ENCODE results near the gene SLC1A5. TPM values are rescaled to one million over a fixed set of nuclear protein-coding genes. Genes with fewer than 3 reads are reported as not detected.
A peak's percentile ranks its signal among the peaks of the same experiment; 100 is the strongest.

The SLC1A5 gene
- total RNA-seq: 1 to 10 TPM; 1.8 to 8.0 (median 4.4) TPM
- long read RNA-seq: 0 reads

DNA sequence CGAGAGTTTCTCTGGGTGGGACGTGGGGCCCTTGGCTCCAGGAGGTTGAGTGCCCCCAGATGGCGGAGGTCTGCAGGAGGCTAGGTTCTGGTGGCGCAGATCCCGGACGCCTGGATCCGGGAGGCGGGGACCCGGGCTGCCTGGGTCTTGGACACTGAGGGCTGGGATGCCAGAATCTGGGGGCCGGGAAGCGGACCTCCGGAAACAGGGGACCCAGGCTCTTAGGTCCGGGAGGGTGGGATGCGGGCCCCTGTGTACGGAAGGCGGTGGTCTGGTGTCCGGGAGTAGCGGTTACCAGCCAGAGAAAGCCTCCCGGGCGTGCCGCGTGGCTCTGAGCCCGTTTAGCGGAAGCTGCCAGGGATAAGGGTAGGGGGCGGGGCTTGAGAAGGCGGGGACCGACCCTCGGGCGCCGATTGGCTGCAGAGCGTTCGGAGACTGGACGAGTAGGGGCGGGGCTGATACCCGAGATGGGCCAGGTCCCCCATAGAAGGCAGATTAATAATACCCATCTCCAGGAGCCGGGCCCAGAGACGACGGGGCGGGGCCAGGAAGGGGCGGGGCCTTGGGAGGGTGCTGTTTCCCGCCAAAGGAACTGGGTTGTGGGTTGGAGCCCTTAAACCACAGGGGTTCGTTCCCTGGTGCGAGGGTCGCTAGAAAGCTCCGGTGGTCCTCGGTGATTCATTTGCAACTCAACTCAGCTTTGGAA, at the start of gene SLC1A5:
TSS of gene SLC1A5 (minus strand) at position 333 of the 706 bp plus-strand sequence. CDS start 629 bp downstream, outside the sequence.
- intact Hi-C loops (cut with DNase I): no loop called here
- DNase-seq (peak; percentile 90 to 95 (median 91)), ATAC-seq (peak; percentile 88 to 92 (median 90))
- Histone ChIP-seq H3K36me3 (no peaks in the 10 kb centered on the region), H3K27ac (peak within 1 kb of the TSS; percentile 62 to 83 (median 71)), H3K27me3 (no peaks in the 10 kb centered on the region), H3K9me3 (no peaks in the 10 kb centered on the region), H3K4me3 (peak within 1 kb of the TSS; percentile 53 to 54 (median 54)), H3K4me1 (peaks cover 0 to 14% (median 0%) of the 10 kb centered on the region in 4 donors)
- TF ChIP-seq POLR2A (IDR thresholded peaks at IDR 0.05): peak; percentile 97
- TF ChIP-seq, protein P1, sequence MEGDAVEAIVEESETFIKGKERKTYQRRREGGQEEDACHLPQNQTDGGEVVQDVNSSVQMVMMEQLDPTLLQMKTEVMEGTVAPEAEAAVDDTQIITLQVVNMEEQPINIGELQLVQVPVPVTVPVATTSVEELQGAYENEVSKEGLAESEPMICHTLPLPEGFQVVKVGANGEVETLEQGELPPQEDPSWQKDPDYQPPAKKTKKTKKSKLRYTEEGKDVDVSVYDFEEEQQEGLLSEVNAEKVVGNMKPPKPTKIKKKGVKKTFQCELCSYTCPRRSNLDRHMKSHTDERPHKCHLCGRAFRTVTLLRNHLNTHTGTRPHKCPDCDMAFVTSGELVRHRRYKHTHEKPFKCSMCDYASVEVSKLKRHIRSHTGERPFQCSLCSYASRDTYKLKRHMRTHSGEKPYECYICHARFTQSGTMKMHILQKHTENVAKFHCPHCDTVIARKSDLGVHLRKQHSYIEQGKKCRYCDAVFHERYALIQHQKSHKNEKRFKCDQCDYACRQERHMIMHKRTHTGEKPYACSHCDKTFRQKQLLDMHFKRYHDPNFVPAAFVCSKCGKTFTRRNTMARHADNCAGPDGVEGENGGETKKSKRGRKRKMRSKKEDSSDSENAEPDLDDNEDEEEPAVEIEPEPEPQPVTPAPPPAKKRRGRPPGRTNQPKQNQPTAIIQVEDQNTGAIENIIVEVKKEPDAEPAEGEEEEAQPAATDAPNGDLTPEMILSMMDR (IDR thresholded peaks at IDR 0.05): no peak
- 0% methylated on average over 18 of the region's 46 CpGs for WGBS (ENCODE audit: insufficient coverage, low coverage, low lambda C conversion rate, missing lambda C conversion rate)

DNA sequence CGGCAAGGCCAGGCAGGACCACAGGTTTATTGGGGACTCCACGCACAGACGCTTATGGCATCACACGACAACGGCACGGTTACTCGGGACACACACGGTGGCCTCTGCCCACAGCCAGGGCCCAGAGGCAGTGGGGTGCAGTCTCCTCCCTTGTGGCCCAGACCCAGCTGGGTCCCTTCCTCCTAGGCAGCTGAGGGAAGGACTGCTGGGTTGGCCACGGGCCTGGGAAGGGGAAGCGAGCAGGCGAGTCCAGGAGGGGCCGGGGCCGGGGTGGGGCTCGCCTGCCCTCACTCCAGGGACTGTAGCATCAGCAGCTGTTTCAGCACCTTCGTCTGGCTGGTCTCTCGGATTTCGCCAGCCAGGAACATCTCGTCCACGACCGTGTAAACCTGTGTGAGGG, 49.8 kb upstream of the SLC1A5 start:
- Histone ChIP-seq H3K36me3 (peaks cover 0 to 26% (median 5%) of the 10 kb centered on the region in 4 donors), H3K4me3 (no peak overlapping the region), H3K27ac (no peak overlapping the region), H3K4me1 (peaks cover 0 to 9% (median 2%) of the 10 kb centered on the region in 4 donors), H3K27me3 (no peaks in the 10 kb centered on the region), H3K9me3 (no peaks in the 10 kb centered on the region)
- no CpG with 5 or more reads among the region's 20 CpGs for WGBS (ENCODE audit: insufficient coverage, low coverage, low lambda C conversion rate, missing lambda C conversion rate)
- ATAC-seq: peak in 2 of 4 donors; percentile 27 to 28
- DNase-seq: no peak
- TF ChIP-seq, protein P1 (IDR thresholded peaks at IDR 0.05): no peak
- TF ChIP-seq POLR2A (IDR thresholded peaks at IDR 0.05): no peak
- intact Hi-C loops (cut with DNase I): no loop called here

DNA sequence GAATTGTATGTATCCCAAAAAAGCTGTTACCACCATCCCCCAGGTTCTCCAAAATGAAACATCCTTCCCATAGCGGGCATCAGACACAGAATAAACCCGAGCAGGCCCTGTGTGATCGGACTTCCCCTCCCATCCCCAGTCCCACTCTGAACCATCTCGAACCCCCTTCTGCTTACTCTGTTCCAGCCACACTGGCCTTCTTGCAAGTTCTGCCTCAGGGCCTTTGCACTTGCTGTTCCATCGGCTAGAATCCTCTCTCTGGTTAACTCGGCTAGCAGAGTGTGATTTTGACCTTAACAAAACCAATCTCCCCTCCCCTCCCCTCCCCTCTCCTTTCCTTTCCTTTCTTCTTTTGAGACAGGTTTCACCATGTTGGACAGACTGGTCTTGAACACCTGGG, 46.6 kb upstream of the SLC1A5 start:
- Histone ChIP-seq H3K36me3 (peaks cover 0 to 18% (median 3%) of the 10 kb centered on the region in 4 donors), H3K27ac (no peak overlapping the region), H3K4me1 (peaks cover 0 to 6% (median 0%) of the 10 kb centered on the region in 4 donors), H3K9me3 (no peaks in the 10 kb centered on the region), H3K4me3 (no peak overlapping the region), H3K27me3 (no peaks in the 10 kb centered on the region)
- TF ChIP-seq, protein P1 (IDR thresholded peaks at IDR 0.05): no peak
- no peak for TF ChIP-seq POLR2A (IDR thresholded peaks at IDR 0.05)
- ATAC-seq (no peak), DNase-seq (no peak)
- intact Hi-C loops (cut with DNase I): no loop called here
- 80% methylated on average over 1 of the region's 6 CpGs for WGBS (ENCODE audit: insufficient coverage, low coverage, low lambda C conversion rate, missing lambda C conversion rate)

DNA sequence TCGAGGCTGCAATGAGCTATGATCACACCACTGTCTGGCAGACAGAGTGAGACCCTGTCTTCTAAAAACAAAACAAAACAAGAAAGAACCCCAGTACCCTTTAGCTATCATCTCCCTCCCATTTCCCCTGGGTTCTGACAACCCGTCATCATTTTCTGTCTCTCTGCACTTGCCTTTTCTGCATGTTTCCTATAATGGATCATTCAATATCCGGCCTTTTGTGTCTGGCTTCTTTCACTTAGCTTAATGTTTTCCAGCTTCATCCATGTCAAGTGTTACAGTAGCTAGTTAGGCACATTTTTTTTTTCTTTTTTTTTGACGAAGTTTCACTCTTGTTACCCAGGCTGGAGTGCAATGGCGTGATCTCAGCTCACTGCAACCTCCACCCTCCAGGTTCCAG, 45.7 kb upstream of the SLC1A5 start:
- H3K4me1 ChIP-seq: peaks cover 0 to 6% (median 0%) of the 10 kb centered on the region in 4 donors
- no peaks in the 10 kb centered on the region for H3K9me3 ChIP-seq
- H3K27me3 ChIP-seq: no peaks in the 10 kb centered on the region
- H3K4me3 ChIP-seq: no peak overlapping the region
- peaks cover 0 to 12% (median 0%) of the 10 kb centered on the region in 4 donors for H3K36me3 ChIP-seq
- no peak overlapping the region for H3K27ac ChIP-seq
- ATAC-seq (no peak), DNase-seq (no peak)
- intact Hi-C loops (cut with DNase I): no loop called here
- TF ChIP-seq, protein P1 (IDR thresholded peaks at IDR 0.05): no peak
- no peak for TF ChIP-seq POLR2A (IDR thresholded peaks at IDR 0.05)
- WGBS (ENCODE audit: insufficient coverage, low coverage, low lambda C conversion rate, missing lambda C conversion rate): 63% methylated on average over 5 of the region's 5 CpGs
